AG04450 (cell line): ENCODE measurements around the gene WDR72. TPM values are rescaled to one million over a fixed set of nuclear protein-coding genes. Genes with fewer than 3 reads are reported as not detected.

Experiments
- CTCF ChIA-PET: fragments of 300-600, 350-600 bp; formaldehyde crosslinking; extraction: SDS; loops from one replicate; lab custom pipeline; 2022; ENCODE audit warnings: antibody characterized with exemption, inconsistent platforms; lab: Charles Lee
- POLR2A ChIA-PET: fragments of 350-600 bp; formaldehyde crosslinking; extraction: SDS; loops from one replicate; lab custom pipeline; 2021; ENCODE audit warnings: antibody characterized with exemption, inconsistent platforms; lab: Yijun Ruan, JAX
- DNase-seq: peaks from one replicate; pipeline ENCODE4 v3.0.0-alpha.2; 2011; ENCODE audit warnings: low read depth, low spot score
- H3K27ac ChIP-seq: one replicate; pipeline ENCODE4 v1.5.1; 2012; ENCODE audit warnings: low read depth, low read length, control low read depth
- H3K27me3 ChIP-seq: one replicate; pipeline ENCODE4 v1.6.0; 2012; ENCODE audit warnings: low read length; ENCODE audit not compliant: control insufficient read depth, insufficient read depth
- H3K4me3 ChIP-seq: 2 replicates; pipeline ENCODE4 v1.5.1; 2011; ENCODE audit warnings: mild to moderate bottlenecking, low read depth, low read length, control low read depth
- H3K9me3 ChIP-seq: 2 replicates; pipeline ENCODE4 v1.5.1; 2012; ENCODE audit warnings: low read length; ENCODE audit not compliant: control insufficient read depth, insufficient read depth
- polyA plus RNA-seq: library from polyadenylated mRNA; depleted of rRNA; stranded (reverse); fragments of >200 nt; gene quantifications from 2 replicates; pipeline ENCODE4 v1.2.3, GENCODE V29; 2011
- TF ChIP-seq, protein P1 (sequence below): IDR thresholded peaks from 2 replicates; pipeline ENCODE4 v1.5.1; 2011; ENCODE audit warnings: low read depth, low read length, control low read depth, inconsistent platforms

The WDR72 gene
- polyA plus RNA-seq, 1 experiment: 0.02 TPM

DNA sequence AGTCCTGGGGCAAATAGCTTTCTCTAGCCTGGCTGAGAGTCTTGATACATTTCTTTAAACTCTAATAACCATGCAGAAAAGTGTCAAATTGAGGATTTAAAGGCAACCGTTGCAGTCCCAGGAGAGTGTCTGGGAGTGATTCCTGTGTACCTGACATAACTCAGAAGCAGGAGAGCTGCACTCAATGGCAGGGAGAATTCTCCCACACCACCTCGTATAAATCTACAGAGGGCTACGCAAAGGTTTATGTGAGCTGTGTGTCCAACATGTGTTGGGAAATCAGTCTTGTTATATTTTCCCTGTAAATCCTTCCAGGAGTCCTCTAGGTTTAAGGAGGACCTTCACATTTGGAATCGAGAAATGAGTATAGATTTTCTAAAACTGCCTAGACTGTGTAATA, 192.6 kb downstream of the WDR72 start:
- H3K27me3 ChIP-seq: no peaks in the 10 kb centered on the region
- no peak overlapping the region for H3K27ac ChIP-seq
- H3K4me3 ChIP-seq: no peak overlapping the region
- DNase-seq: no peak
- TF ChIP-seq, protein P1, sequence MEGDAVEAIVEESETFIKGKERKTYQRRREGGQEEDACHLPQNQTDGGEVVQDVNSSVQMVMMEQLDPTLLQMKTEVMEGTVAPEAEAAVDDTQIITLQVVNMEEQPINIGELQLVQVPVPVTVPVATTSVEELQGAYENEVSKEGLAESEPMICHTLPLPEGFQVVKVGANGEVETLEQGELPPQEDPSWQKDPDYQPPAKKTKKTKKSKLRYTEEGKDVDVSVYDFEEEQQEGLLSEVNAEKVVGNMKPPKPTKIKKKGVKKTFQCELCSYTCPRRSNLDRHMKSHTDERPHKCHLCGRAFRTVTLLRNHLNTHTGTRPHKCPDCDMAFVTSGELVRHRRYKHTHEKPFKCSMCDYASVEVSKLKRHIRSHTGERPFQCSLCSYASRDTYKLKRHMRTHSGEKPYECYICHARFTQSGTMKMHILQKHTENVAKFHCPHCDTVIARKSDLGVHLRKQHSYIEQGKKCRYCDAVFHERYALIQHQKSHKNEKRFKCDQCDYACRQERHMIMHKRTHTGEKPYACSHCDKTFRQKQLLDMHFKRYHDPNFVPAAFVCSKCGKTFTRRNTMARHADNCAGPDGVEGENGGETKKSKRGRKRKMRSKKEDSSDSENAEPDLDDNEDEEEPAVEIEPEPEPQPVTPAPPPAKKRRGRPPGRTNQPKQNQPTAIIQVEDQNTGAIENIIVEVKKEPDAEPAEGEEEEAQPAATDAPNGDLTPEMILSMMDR: no peak
- ChIA-PET CTCF (no interaction called here), POLR2A (no interaction called here)
- no peaks in the 10 kb centered on the region for H3K9me3 ChIP-seq

DNA sequence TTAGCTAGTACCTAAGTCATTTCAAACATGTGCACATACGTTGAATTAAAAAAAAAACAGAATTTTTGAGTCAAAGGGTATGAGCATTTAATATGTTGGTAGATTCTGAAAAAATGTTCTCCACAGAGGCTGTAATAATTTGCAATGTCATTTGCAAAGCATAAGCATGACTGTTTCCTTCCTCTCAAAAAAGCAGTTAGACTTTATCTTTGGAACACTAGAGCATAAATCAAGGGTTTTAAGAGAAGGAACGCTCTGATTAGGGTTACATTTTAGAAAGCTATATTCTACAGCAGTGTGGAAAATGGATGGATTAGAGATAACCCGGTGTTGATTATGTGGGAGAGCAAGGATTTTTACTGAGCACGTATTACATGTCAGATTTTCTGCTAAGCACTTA, 193.7 kb downstream of the WDR72 start:
- no peak overlapping the region for H3K4me3 ChIP-seq
- POLR2A ChIA-PET: no interaction called here
- H3K27me3 ChIP-seq: no peaks in the 10 kb centered on the region
- CTCF ChIA-PET: no interaction called here
- no peak for DNase-seq
- H3K9me3 ChIP-seq: no peaks in the 10 kb centered on the region
- H3K27ac ChIP-seq: no peak overlapping the region
- TF ChIP-seq, protein P1: no peak

DNA sequence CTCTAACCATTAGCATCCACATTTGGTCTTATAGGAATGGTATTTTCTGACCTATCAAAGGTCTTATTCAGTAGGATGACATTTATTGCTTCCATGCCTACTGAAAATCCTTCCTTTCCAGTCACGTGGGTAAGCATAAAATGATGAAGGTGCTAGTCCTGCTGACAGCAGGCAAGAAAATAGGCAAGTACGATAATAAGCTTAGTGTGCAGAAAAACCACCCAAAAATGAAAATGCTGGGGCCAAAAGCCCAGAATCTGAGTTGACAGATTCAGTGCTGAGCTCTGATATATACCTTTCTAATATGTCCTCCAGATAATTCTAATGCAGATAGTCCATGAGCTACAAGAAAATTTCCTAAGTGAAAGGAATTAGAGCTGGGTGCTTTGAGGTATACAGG, 194.8 kb downstream of the WDR72 start:
- POLR2A ChIA-PET: no interaction called here
- CTCF ChIA-PET: no interaction called here
- DNase-seq: no peak
- Histone ChIP-seq H3K27me3 (no peaks in the 10 kb centered on the region), H3K4me3 (no peak overlapping the region), H3K9me3 (no peaks in the 10 kb centered on the region), H3K27ac (no peak overlapping the region)
- TF ChIP-seq, protein P1: no peak

DNA sequence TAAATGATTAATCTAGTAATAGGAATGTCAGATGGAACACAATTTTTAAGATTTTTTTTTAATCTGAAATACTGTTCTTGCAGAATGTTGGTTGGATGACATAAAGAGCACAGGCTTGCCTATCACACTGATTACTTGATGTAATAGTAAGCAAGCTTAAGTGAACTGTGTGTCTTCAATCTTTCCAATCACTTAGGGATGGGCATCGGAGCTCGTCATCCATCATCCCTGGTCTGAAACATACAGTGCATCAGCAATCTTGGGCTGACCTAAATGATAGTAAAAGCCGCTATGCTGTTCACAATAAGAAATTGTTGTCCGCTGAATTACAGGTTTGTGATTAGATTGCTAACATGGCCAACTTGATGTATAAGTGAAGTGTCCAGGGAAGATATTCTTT, 195.8 kb downstream of the WDR72 start:
- DNase-seq: no peak
- H3K9me3 ChIP-seq: no peaks in the 10 kb centered on the region
- POLR2A ChIA-PET: no interaction called here
- TF ChIP-seq, protein P1: no peak
- no peaks in the 10 kb centered on the region for H3K27me3 ChIP-seq
- CTCF ChIA-PET: no interaction called here
- no peak overlapping the region for H3K4me3 ChIP-seq
- H3K27ac ChIP-seq: no peak overlapping the region

DNA sequence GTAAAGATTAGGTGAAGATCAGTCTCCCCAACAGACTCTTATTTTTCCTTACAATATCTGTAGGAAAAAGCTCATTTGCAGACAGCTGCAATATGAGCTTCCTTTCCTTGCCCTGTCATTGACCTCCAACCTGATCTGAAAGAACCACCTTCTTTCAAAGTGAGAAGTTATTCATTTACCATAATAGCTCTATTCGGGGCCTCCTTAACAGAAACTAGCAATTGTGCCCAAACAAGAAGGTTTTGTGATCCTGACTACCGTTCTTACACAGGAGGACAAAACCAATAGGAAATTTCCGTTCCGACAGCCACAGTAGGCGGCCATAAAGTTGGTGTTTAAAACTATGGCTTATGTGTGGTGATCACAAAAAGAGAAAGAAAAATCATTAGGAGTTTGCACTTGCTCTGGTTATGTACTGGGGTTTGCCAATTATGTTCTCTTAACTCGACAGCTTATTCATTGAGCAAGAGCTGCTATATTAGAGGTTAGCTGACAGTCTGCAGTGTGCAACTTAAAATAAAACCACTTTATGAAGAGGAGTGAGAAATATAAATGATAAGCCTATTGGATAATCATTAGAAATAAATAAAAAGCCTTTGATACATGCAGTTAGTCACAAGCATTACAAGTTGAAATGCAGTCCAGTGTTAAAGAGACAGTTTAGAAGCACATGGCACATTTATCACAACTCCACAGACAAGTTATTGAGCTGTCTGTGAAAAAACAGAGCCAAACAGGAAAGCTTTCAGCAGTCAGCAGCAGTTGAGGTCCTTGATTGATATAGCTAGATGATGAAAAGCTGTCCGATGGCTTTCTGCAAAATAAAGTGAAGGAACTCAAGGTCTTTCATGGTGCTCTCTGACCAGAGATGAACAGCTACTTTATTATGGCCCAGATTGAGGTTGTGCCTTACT, 199.8 kb downstream of the WDR72 start:
- ChIA-PET CTCF (no interaction called here), POLR2A (no interaction called here)
- TF ChIP-seq, protein P1: no peak
- no peak for DNase-seq
- H3K9me3 ChIP-seq: 0 out of 2 replicates have a peak, but pooled peaks cover 5% of the 10 kb centered on the region
- H3K4me3 ChIP-seq: no peak overlapping the region
- no peaks in the 10 kb centered on the region for H3K27me3 ChIP-seq
- no peak overlapping the region for H3K27ac ChIP-seq
